GM21619 (cell line): ENCODE results near the gene ICAM2.

ENCODE experiments used
- ATAC-seq: cut with Tn5 transposase; IDR thresholded peaks from one replicate; pipeline ENCODE4 v1.9.1; 2021; ENCODE audit not compliant: unreplicated experiment

Gene ICAM2

DNA sequence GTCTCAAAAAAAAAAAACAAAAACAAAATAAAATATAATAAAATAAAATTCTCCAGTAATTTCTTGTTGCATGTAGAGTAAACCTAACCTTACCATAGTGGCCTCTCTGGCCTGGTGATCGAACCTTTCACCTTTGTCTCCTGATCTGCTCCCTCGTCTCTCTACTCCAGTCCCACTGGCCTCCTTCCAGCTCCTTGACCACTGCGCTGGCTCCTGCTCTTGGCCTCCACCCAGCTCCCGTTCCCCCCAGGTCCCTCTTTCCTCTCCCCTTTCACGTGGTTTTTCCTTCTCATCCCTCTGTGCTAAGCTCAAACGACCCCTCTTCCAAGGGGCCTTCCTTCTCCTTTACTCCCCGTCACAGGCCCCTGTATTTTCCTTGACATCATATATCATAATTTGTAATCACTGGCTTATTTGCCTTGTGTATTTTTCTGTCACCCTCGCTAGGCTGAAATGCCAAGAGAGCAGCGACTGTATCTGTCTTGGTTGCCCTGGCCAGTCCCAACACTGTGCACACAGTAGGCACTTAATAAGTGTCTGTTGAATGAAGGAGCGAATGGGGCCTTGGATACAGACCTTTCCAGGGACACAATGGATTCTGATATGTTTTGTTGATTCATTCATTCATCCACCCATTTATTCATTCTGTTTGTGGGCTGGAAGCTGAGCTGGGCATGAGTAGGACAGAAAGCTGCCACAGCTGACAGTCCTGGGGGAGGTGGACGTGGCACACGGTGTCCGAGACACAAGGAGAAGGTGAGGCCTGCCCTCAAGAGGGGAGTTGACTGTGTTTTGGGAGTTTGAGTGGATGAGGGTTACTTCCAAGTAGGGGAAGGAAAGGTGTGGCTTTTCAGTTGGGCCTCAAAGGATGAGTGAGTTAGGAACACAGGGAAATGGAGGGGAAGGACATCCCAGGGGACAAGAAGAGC, 41.9 kb downstream of the ICAM2 start:
- no peak for ATAC-seq

- ATAC-seq: no peak
Observed at GRCh38 chr17:63976702-63977101, 43.7 kb downstream of the ICAM2 start.

- ATAC-seq: no peak
Observed at GRCh38 chr17:63975541-63976092, 44.8 kb downstream of the ICAM2 start.

DNA sequence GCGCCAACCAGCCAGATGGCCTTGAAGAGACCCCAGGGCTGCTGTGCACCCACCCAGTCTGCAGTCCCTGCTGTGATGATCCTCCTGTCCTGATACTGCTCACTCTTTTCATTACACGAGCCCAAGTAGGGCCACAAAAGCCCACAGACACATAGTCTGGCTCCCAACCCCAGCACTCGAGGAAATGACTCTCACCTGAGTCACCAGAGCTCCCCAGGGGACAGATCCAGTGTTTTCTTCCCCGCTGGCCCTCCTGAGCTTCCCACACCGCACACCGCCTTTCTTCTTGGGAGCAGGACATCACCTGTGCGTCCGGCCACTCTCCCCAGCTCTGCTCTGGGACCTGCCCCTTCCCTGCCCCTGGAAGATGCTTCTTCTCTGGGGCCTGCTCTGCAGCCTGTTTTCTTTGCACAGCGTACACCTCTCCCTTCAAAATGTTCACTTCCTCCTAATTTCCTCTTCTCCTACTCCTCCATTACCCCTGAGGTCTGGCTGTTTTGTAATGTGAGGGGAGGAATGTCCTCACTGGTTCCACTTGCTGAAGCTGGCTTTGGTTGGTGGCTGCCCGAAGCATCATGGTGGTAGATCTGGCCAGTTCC, 45.7 kb downstream of the ICAM2 start:
- no peak for ATAC-seq

DNA sequence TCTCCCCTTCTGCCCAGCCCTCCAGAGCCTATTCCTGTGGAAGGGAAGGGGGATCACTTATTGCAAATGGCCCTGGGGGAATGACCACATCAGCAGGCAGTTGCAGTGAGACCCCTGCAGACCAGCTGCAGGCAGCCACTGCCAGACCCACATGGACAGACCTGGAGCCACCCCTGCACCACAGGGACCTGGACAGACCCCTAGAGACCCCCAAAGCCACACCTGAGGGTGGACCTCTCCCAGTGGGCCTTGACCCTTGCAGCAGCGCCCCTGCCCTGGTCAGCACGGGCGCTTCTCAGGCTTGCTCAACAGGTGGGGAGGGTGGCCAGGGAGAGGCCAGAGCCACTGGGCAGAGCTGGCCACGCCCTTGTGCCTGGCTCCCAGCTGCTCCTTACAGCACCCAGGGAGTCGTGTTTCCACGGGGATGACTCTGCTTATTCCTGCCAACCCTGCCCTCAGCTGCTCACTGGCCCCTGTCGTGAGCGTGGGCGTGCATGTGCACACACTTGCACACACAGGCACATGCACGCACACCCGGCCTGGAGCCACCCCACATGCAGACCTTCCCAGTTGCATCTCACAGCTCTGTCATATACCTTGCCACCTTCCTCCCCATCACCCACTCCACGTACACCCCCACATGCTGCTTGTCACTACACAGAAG, 46.4 kb downstream of the ICAM2 start:
- ATAC-seq: no peak

DNA sequence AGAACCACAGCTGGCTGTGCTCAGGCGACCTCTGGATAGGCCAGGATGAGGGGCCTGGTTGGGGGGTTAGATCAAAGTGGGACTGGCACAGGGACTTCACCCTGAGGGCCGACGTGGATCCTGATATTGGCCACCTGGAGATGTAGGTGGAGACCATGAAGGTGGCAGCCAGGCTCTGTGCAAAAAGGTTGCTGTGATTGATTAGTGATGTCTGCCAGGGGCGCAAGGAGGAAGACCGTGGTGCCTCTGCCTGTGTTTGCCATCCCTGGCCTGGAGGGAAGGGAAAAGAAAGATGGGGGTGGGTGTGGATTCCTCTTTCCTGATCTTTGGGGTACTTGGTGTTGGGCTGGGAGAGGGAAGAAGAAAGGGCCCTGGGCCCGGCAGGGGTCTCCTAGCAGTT, 47.2 kb downstream of the ICAM2 start:
- ATAC-seq: no peak

GRCh38 chr17:63972796-63973195, 47.6 kb downstream of the ICAM2 start, which contains the start of gene SCN4A:
TSS of gene SCN4A (minus strand) at chr17:63972918. CDS start at chr17:63972841, 77 bp downstream.
- ATAC-seq: no peak

- ATAC-seq: no peak
Observed at GRCh38 chr17:63969278-63969677, 51.2 kb downstream of the ICAM2 start.

DNA sequence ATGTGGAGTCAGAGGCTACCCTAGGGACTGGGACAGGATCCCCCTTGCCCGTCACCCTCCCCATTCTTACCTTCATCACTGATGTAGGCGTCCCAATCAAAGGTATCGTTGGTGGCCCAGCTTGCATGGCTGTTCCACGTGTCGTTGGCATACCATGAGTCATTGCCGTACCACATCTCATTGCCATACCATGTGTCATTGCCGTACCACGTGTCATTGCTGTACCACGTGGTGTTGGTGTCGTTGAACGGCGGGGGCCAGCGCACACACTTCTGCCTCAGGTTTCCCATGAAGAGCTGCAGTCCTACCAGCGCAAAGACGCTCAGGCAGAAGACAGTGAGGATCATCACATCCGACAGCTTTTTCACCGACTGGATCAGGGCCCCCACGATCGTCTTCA, 52.5 kb downstream of the ICAM2 start:
- ATAC-seq: no peak

GRCh38 chr17:63966646-63967264, 53.7 kb downstream of the ICAM2 start:
- no peak for ATAC-seq

GRCh38 chr17:63963123-63963522, 57.3 kb downstream of the ICAM2 start:
- ATAC-seq: no peak

DNA sequence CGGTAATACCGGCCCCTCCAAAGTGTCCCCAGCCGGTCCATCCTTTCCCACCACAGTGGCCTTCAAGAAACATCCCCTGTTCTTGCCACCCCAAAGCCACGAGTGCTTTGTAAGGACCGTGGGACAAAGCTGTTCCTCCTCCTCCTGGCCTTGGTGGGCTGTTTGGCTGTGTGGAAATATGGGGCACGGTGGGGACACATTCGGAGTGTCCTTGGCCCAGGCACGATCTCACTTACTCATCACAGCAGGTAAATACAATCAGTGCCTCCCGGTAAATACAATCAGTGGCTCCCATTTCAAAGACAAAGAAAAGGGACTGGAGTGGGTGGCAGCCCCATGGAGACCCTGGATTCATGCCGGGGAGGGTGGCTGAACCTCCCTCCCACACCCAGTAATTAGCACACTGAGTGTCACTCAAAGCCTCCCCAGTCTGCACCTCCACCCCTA, 58.1 kb downstream of the ICAM2 start:
- ATAC-seq: no peak

GRCh38 chr17:63961355-63962212, 58.8 kb downstream of the ICAM2 start:
- ATAC-seq: no peak

DNA sequence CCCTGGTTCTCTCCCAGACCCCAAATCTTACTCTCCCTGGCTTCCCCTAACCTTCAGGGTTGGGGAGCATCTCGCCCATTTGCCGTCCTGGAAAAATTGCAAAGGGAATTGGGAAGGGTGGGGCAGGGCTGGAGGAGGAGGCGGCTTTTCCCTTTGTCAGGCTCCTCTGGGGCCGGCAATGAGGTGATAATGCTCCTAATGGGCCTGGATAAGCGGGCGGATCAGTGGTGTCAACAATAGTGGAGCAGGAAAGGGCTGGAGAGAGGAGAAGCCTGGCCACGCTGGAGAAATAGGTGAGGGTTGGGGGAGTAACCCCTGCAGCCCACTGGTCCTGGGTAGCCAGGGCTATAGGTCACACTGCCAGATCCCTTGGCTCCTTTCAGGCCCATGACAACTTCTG, 60.0 kb downstream of the ICAM2 start:
- ATAC-seq: no peak

DNA sequence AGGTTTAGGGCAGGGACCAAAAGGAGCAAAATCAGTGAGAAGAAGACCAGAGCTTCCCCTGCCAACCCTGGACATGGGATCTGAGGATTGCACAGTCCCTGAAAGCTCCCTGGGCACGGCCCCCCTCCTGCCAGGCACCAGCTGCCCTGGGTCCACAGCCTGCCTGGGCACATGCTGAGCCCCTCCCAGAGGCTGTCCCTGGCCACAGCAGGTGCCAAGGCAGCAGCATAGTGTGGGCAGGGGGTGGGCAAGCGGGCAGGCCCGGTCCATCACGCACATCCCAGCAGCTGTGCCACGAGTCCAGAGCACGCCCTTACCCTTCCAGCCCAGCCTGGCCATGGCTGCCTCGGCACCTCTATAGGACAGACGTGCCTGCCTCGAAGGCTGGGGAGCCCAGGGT, 60.4 kb downstream of the ICAM2 start:
- no peak for ATAC-seq

GRCh38 chr17:63956296-63956920, 64.0 kb downstream of the ICAM2 start:
- no peak for ATAC-seq

- no peak for ATAC-seq
Observed at GRCh38 chr17:63955791-63956190, 64.6 kb downstream of the ICAM2 start.

GRCh38 chr17:63955232-63955631, 65.2 kb downstream of the ICAM2 start:
- no peak for ATAC-seq

DNA sequence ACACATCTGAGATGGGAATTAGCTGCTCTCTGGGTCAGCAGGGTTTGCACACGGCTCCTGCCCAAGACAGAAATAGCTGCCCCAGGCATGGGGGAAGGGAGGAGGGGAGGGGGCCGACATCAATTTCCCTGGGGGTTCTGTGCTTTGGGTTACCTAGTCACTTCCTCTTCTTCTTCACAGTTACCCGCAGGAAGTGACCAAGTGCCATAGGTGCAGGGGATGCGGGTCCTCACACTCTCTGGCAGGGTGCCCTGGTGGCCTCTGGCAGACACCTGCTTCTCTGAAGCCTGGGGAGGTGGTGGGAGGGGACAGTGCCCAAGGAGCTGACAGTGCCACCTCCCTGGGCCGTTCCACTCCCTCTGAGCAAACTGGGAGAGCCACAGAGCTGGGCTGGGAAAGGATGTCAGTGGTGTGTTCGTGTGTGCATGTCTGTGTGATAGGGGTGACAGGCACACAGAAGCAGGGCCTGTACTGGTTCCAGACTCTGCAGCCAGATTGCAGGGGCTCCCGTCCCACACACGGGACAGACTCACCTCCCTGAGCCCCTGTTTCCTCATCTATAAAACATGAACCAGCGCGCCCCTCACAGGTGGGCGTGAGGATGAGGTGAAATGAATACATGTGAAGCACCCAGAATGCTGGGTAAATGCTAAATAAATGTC, 65.9 kb downstream of the ICAM2 start:
- ATAC-seq: peak; percentile 53
